B cell (primary cell): ENCODE data around the gene HACD2.

ENCODE experiments used
- EZH2 ChIP-seq: IDR thresholded peaks from 2 replicates; pipeline ENCODE4 v1.6.1; 2012; ENCODE audit warnings: borderline replicate concordance, low read depth, mild to moderate bottlenecking, moderate library complexity, low read length; ENCODE audit not compliant: insufficient read depth, poor library complexity, severe bottlenecking
- TF ChIP-seq, protein P1 (sequence below): fragments of 200-600 bp; IDR thresholded peaks from one replicate; pipeline ENCODE4 v1.8.0; 2022; ENCODE audit warnings: antibody characterized with exemption, mild to moderate bottlenecking

GRCh38 chr3:123547881-123548519 is 36.9 kb downstream of the HACD2 start:
- TF ChIP-seq, protein P1, sequence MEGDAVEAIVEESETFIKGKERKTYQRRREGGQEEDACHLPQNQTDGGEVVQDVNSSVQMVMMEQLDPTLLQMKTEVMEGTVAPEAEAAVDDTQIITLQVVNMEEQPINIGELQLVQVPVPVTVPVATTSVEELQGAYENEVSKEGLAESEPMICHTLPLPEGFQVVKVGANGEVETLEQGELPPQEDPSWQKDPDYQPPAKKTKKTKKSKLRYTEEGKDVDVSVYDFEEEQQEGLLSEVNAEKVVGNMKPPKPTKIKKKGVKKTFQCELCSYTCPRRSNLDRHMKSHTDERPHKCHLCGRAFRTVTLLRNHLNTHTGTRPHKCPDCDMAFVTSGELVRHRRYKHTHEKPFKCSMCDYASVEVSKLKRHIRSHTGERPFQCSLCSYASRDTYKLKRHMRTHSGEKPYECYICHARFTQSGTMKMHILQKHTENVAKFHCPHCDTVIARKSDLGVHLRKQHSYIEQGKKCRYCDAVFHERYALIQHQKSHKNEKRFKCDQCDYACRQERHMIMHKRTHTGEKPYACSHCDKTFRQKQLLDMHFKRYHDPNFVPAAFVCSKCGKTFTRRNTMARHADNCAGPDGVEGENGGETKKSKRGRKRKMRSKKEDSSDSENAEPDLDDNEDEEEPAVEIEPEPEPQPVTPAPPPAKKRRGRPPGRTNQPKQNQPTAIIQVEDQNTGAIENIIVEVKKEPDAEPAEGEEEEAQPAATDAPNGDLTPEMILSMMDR = no peak
- no peak for TF ChIP-seq EZH2
